GM12878 (cell line): Measurements from ENCODE around the gene KANSL3.

Source experiments
- BRCA1 ChIP-seq: IDR thresholded peaks from 2 replicates; pipeline ENCODE4 v1.6.1; 2011; ENCODE audit warnings: low read depth, low read length, improper control_type of control experiment
- EZH2 ChIP-seq: IDR thresholded peaks from 2 replicates; pipeline ENCODE4 v1.6.1; 2012; ENCODE audit warnings: low read depth, mild to moderate bottlenecking, control low read depth, inconsistent platforms, low read length, borderline replicate concordance; ENCODE audit not compliant: control insufficient read depth
- HDAC2 ChIP-seq: fragments of 200-600 bp; sonication (generic); IDR thresholded peaks from 2 replicates; pipeline ENCODE4 v1.6.1; 2017
- HDGF ChIP-seq: fragments of 450-650 bp; IDR thresholded peaks from 2 replicates; pipeline ENCODE4 v1.6.1; 2016; ENCODE audit warnings: antibody characterized with exemption
- MYC ChIP-seq: IDR thresholded peaks from 2 replicates; pipeline ENCODE4 v1.6.1; 2011; ENCODE audit warnings: mild to moderate bottlenecking, low read length, moderate library complexity, inconsistent platforms; ENCODE audit not compliant: insufficient read depth, insufficient replicate concordance, insufficient read length, severe bottlenecking
- NBN ChIP-seq: fragments of 450-650 bp; IDR thresholded peaks from 2 replicates; pipeline ENCODE4 v1.6.1; 2016
- NFYB ChIP-seq: IDR thresholded peaks from 2 replicates; pipeline ENCODE4 v1.6.1; 2011; ENCODE audit warnings: low read depth, mild to moderate bottlenecking, low read length, improper control_type of control experiment, moderate library complexity; ENCODE audit not compliant: insufficient read depth
- POLR2AphosphoS5 ChIP-seq: IDR thresholded peaks from 2 replicates; pipeline ENCODE4 v1.6.1; 2011; ENCODE audit warnings: mild to moderate bottlenecking, low read length, inconsistent platforms
- SP1 ChIP-seq: IDR thresholded peaks from one replicate; pipeline ENCODE4 v1.6.1; 2011; ENCODE audit warnings: low read depth, low read length
- SREBF1 ChIP-seq: IDR thresholded peaks from 2 replicates; pipeline ENCODE4 v1.6.1; 2012; ENCODE audit warnings: mild to moderate bottlenecking, low read length
- WRNIP1 ChIP-seq: IDR thresholded peaks from 2 replicates; pipeline ENCODE4 v1.6.1; 2011; ENCODE audit warnings: low read depth, low read length, improper control_type of control experiment, borderline replicate concordance
- TF ChIP-seq, protein P1 (sequence below), 3 experiments: IDR thresholded peaks in 2 of 3; conservative IDR thresholded peaks in 1 of 3; 2 replicates each; pipeline ENCODE4 v1.5.1; 2011; ENCODE audit warnings: low read depth in 3 of 3, low read length in 3 of 3, mild to moderate bottlenecking in 3 of 3, control low read depth in 2 of 3, moderate library complexity in 2 of 3, inconsistent platforms in 1 of 3, mixed read lengths in 1 of 3; ENCODE audit not compliant: control insufficient read depth in 2 of 3, insufficient read depth in 1 of 3; ENCODE audit errors: extremely low read depth in 1 of 3
- TF ChIP-seq, protein P2 (sequence below): fragments of 450-650 bp; IDR thresholded peaks from 2 replicates; pipeline ENCODE4 v1.6.1; 2017; ENCODE audit warnings: mild to moderate bottlenecking

DNA sequence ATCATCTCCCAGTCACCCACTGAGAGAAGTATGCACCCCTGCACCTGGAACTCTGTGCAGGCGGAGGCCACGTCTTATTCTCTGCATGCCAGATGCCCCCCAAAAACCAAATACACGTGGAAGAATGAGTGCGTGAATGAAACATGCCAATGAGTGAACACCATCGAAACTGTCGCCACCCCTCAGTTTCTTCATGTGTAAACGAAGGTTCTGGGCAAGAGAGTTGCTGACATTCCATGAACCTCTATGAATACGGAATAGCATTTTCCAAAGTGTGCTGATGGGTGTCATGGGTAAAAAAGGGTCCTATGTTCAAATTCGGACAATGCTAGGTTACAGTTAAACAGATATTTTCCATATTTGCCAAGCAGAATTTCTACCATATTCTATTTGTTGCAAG is 24.2 kb upstream of the KANSL3 start:
- TF ChIP-seq HDGF (no peak), POLR2AphosphoS5 (no peak), NBN (no peak), EZH2 (no peak), NFYB (no peak), BRCA1 (no peak), MYC (no peak), SREBF1 (no peak), SP1 (no peak), WRNIP1 (no peak), HDAC2 (no peak)
- TF ChIP-seq, protein P1, sequence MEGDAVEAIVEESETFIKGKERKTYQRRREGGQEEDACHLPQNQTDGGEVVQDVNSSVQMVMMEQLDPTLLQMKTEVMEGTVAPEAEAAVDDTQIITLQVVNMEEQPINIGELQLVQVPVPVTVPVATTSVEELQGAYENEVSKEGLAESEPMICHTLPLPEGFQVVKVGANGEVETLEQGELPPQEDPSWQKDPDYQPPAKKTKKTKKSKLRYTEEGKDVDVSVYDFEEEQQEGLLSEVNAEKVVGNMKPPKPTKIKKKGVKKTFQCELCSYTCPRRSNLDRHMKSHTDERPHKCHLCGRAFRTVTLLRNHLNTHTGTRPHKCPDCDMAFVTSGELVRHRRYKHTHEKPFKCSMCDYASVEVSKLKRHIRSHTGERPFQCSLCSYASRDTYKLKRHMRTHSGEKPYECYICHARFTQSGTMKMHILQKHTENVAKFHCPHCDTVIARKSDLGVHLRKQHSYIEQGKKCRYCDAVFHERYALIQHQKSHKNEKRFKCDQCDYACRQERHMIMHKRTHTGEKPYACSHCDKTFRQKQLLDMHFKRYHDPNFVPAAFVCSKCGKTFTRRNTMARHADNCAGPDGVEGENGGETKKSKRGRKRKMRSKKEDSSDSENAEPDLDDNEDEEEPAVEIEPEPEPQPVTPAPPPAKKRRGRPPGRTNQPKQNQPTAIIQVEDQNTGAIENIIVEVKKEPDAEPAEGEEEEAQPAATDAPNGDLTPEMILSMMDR (IDR thresholded peaks at IDR 0.05 in 2 of 3, conservative IDR thresholded peaks at IDR 0.05 in 1 of 3; ENCODE audit: control insufficient read depth in 2 of 3, extremely low read depth in 1 of 3, insufficient read depth in 1 of 3, low read depth in 3 of 3, low read length in 3 of 3): no peak
- TF ChIP-seq, protein P2, sequence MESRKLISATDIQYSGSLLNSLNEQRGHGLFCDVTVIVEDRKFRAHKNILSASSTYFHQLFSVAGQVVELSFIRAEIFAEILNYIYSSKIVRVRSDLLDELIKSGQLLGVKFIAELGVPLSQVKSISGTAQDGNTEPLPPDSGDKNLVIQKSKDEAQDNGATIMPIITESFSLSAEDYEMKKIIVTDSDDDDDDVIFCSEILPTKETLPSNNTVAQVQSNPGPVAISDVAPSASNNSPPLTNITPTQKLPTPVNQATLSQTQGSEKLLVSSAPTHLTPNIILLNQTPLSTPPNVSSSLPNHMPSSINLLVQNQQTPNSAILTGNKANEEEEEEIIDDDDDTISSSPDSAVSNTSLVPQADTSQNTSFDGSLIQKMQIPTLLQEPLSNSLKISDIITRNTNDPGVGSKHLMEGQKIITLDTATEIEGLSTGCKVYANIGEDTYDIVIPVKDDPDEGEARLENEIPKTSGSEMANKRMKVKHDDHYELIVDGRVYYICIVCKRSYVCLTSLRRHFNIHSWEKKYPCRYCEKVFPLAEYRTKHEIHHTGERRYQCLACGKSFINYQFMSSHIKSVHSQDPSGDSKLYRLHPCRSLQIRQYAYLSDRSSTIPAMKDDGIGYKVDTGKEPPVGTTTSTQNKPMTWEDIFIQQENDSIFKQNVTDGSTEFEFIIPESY: no peak
